SW 1271 (cell line): ENCODE measurements around the gene SLC7A6.

Experiments used
- DNase-seq, 2 experiments: peaks; one replicate each; lab custom pipeline; 2025; lab: John Stamatoyannopoulos, UW

SLC7A6 gene

GRCh38 chr16:68235108-68235886 lies 29.0 kb upstream of the SLC7A6 start:
- no peak for DNase-seq

- DNase-seq = no peak
Measured at GRCh38 chr16:68235887-68236136, 28.5 kb upstream of the SLC7A6 start, which contains the start of gene ESRP2. Gene ESRP2, minus strand, starts transcription at chr16:68236127. Its CDS starts 82 bp downstream, at chr16:68236045.

GRCh38 chr16:68236137-68236825 lies 28.0 kb upstream of the SLC7A6 start:
- DNase-seq = no peak

- DNase-seq = no peak
Measured at GRCh38 chr16:68236826-68237242, 27.5 kb upstream of the SLC7A6 start.

- peak; percentile 93 to 97 for DNase-seq
Measured at GRCh38 chr16:68237243-68238028, 26.9 kb upstream of the SLC7A6 start.

GRCh38 chr16:68238029-68238345 lies 26.3 kb upstream of the SLC7A6 start:
- no peak for DNase-seq

GRCh38 chr16:68242085-68242484 lies 22.2 kb upstream of the SLC7A6 start:
- no peak for DNase-seq

GRCh38 chr16:68242926-68243858 lies 21.1 kb upstream of the SLC7A6 start:
- DNase-seq = no peak

- no peak for DNase-seq
Measured at GRCh38 chr16:68244481-68244902, 19.8 kb upstream of the SLC7A6 start.

GRCh38 chr16:68244903-68245853 lies 19.1 kb upstream of the SLC7A6 start, which contains the start of gene PLA2G15:
Gene PLA2G15, plus strand, starts transcription at chr16:68245373. Its CDS starts 54 bp downstream, at chr16:68245427.
- DNase-seq = peak; percentile 75 to 85

GRCh38 chr16:68246121-68246520 lies 18.2 kb upstream of the SLC7A6 start:
- DNase-seq = no peak

- no peak for DNase-seq
Measured at GRCh38 chr16:68246666-68247065, 17.7 kb upstream of the SLC7A6 start.

- DNase-seq = no peak
Measured at GRCh38 chr16:68247400-68247799, 16.9 kb upstream of the SLC7A6 start.

GRCh38 chr16:68247932-68248331 lies 16.4 kb upstream of the SLC7A6 start:
- DNase-seq = no peak

GRCh38 chr16:68249371-68249770 lies 15.0 kb upstream of the SLC7A6 start:
- DNase-seq = no peak

- no peak for DNase-seq
Measured at GRCh38 chr16:68250951-68251350, 13.4 kb upstream of the SLC7A6 start.

GRCh38 chr16:68251832-68252231 lies 12.5 kb upstream of the SLC7A6 start:
- DNase-seq = no peak

GRCh38 chr16:68252383-68252782 lies 11.9 kb upstream of the SLC7A6 start:
- no peak for DNase-seq

GRCh38 chr16:68253721-68254120 lies 10.6 kb upstream of the SLC7A6 start:
- DNase-seq = no peak

- no peak for DNase-seq
Measured at GRCh38 chr16:68255712-68256111, 8.6 kb upstream of the SLC7A6 start.
